ENCODE data around the gene HPS5. TPM values are rescaled to one million over a fixed set of nuclear protein-coding genes. Genes with fewer than 3 reads are reported as not detected.

HPS5 gene
- total and polyA plus RNA-seq, 2 of the 13 experiments (the other 11 are each of a cell fraction or from before 2014, with no cell fraction given) = 6.6 to 25.5 TPM

DNA sequence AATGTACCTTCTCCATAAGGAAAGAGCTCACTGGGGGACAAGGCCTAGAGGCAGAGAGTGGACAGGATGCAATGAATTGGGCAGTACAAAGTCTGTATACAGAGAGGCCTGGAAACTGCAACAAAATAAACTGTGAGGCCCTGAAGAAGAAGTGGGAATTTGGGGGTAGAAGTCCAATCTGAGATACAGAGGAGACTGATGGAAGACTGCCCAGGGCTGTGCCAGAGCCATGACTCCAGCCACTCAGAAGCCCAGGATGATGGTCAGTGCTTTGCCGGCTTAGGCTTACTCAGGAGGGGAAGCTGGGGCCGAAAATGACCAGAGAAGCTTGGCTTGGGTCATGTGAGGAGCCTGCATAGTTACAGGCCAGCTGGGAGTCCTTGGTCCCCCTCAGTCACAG is 91.1 kb downstream of the HPS5 start (continued):
- TF ChIP-seq ZNF282 (IDR thresholded peaks at IDR 0.05; ENCODE audit: partially characterized antibody) (no peak), LCORL (IDR thresholded peaks at IDR 0.05) (0 out of 2 replicates have a peak, but pooled peaks have one; percentile 64), LCORL (CRISPR knock-in tag; IDR thresholded peaks at IDR 0.05) (peak; percentile 64; the same call in 1 of the 2 replicates), RELA (CRISPR knock-in tag; IDR thresholded peaks at IDR 0.05) (no peak), SALL2 (CRISPR knock-in tag; IDR thresholded peaks at IDR 0.05) (no peak), ZMAT3 (CRISPR knock-in tag; conservative IDR thresholded peaks at IDR 0.05) (no peak), ZNF644 (CRISPR knock-in tag; IDR thresholded peaks at IDR 0.05; ENCODE audit: low read depth) (no peak), SMC3 (IDR thresholded peaks at IDR 0.05; ENCODE audit: low read length) (no peak), ZNF598 (CRISPR knock-in tag; IDR thresholded peaks at IDR 0.05; ENCODE audit: borderline replicate concordance) (peak; percentile 68; the same call in 1 of the 2 replicates), ZNF556 (CRISPR knock-in tag; IDR thresholded peaks at IDR 0.05; ENCODE audit: borderline replicate concordance) (peak; percentile 61; the same call in 1 of the 2 replicates), XBP1 (CRISPR knock-in tag; IDR thresholded peaks at IDR 0.05) (no peak)
- TF ChIP-seq, protein P1, sequence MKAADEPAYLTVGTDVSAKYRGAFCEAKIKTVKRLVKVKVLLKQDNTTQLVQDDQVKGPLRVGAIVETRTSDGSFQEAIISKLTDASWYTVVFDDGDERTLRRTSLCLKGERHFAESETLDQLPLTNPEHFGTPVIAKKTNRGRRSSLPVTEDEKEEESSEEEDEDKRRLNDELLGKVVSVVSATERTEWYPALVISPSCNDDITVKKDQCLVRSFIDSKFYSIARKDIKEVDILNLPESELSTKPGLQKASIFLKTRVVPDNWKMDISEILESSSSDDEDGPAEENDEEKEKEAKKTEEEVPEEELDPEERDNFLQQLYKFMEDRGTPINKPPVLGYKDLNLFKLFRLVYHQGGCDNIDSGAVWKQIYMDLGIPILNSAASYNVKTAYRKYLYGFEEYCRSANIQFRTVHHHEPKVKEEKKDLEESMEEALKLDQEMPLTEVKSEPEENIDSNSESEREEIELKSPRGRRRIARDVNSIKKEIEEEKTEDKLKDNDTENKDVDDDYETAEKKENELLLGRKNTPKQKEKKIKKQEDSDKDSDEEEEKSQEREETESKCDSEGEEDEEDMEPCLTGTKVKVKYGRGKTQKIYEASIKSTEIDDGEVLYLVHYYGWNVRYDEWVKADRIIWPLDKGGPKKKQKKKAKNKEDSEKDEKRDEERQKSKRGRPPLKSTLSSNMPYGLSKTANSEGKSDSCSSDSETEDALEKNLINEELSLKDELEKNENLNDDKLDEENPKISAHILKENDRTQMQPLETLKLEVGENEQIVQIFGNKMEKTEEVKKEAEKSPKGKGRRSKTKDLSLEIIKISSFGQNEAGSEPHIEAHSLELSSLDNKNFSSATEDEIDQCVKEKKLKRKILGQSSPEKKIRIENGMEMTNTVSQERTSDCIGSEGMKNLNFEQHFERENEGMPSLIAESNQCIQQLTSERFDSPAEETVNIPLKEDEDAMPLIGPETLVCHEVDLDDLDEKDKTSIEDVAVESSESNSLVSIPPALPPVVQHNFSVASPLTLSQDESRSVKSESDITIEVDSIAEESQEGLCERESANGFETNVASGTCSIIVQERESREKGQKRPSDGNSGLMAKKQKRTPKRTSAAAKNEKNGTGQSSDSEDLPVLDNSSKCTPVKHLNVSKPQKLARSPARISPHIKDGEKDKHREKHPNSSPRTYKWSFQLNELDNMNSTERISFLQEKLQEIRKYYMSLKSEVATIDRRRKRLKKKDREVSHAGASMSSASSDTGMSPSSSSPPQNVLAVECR (CRISPR knock-in tag; IDR thresholded peaks at IDR 0.05; ENCODE audit: borderline replicate concordance) = peak; percentile 19; the same call in 1 of the 2 replicates
